Measurements from ENCODE around the gene AFTPH.

The AFTPH gene

GRCh38 chr2:64593035-64593655, 69.0 kb downstream of the AFTPH start:
- DNase-seq, result no peak

- DNase-seq, result peak; percentile 78
Measured at GRCh38 chr2:64594226-64594989, 70.3 kb downstream of the AFTPH start.

GRCh38 chr2:64595397-64596176, 71.5 kb downstream of the AFTPH start:
- peak; percentile 38 for DNase-seq

DNA sequence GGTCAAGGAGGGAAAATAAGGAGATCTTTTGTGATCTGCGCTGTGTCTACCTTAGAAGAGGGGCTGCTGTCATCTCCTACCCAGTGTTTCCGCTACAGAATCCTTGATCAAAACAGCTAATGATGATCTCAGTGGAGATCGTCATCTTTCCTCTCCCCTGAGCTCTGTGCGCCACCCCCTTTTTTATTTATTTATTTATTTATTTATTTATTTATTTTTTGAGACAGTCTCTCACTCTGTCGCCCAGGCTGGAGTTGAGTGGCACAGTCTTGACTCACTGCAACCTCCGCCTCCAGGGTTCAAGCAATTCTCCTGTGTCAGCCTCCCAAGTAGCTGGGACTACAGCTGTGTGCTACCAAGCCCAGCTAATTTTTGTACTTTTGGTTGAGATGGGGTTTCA, 74.1 kb downstream of the AFTPH start:
- DNase-seq, result no peak

- DNase-seq, result no peak
Measured at GRCh38 chr2:64599469-64599868, 75.3 kb downstream of the AFTPH start.

DNA sequence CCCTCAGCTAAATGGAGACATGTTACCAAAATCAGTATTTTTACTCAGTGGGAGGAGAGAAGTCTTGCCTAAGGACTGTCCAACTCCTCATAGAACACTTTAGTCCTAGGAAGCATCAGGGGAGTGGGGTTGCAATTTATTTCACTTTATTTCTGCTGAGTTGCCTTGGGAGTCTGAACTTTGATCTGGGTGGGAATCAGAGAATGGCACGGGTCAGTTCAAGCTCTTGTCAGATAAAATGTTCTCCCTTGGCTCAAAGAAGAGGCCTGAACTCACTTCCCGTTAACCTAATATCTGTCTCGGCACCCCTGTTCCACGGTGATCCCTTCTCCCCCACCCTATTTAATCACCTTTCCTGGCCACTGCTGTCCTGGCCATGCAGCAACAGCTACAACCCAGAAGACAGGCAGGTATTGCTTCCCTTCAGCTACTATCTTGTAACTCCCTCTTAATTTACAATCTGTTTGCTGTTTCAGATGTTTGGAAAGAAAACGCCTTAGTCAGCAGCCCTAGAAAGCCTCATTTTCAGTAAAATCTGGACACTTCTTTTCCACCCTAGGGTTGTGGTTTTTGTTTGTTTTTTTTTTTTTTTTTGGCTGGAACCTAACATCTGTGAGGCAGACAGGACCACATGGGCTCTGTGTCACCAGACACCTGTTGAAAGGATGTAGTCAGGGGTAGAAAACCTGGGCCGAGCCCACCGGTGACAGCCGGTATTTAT, 77.1 kb downstream of the AFTPH start:
- DNase-seq, result no peak

DNA sequence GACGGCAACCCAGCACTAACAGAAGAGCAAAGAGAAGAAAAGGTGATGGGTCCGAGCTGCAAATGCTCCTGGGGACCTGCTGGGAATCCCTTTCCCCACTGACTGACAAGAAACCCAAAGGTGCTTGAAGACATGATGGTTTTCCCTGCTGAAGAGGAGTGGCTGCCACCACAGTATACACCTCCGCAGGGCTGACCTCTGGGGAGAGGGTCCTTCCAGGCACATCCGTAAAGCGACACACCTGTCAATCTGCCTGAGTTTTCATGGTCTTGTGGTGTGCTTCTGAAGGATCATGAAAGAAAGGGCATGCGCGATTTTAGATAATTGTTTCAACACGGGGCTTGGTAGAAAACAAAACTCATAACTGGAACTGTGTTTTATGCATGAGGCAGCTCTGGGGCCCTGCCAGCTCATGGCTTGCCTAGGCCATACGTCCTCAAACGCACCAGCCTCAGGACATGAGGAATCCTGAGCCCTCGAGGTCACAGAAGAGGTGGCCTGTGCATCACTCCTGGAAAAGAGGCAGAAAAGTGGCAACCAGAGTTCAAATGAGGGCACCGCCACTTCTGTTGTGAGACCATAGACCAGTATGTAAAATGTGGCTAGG, 77.8 kb downstream of the AFTPH start:
- DNase-seq, result no peak

DNA sequence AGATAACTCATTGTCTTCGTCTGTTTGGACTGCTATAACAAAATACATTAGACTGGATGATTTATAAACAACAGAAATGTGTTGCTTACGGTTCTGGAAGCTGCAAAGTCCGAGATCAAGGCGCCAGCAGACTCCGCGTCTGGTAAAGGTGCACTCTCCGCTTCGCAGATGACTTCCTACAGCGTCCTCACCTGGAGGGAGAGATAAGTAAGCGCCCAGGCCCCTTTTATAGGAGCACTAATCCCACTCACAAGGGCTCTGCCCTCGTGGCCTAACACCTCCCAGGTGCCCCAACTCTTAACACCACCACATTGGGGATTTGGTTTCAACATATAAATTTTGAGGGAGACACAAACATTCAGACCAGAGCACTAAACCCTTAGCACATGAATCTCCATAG, 78.3 kb downstream of the AFTPH start:
- no peak for DNase-seq

GRCh38 chr2:64604155-64604554, 80.0 kb downstream of the AFTPH start:
- no peak for DNase-seq

- DNase-seq, result peak; percentile 47
Measured at GRCh38 chr2:64605026-64605471, 80.9 kb downstream of the AFTPH start.

DNA sequence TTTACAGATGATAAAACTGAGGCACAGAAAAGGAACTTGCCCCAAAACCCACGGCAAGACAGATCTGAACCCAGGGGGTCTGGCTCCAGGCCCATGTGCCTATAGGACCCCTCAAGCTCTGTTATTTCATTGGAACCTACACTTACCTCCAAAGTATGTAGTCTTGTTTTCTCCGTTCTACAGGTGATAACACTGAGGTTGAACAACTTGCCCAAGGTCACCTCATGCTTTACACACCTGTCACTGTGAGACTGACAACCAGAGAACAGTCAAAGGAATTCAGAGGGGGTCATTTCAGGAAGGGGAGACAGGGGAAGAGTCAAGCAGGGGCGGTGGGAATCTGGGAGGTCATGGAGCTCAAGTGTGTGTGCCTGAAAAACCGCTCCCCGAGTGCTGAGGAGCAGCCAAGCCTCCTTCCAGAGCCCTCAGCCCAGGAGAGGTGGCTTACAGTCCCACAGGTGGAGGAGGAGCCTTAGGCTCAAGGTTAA, 81.9 kb downstream of the AFTPH start:
- no peak for DNase-seq

DNA sequence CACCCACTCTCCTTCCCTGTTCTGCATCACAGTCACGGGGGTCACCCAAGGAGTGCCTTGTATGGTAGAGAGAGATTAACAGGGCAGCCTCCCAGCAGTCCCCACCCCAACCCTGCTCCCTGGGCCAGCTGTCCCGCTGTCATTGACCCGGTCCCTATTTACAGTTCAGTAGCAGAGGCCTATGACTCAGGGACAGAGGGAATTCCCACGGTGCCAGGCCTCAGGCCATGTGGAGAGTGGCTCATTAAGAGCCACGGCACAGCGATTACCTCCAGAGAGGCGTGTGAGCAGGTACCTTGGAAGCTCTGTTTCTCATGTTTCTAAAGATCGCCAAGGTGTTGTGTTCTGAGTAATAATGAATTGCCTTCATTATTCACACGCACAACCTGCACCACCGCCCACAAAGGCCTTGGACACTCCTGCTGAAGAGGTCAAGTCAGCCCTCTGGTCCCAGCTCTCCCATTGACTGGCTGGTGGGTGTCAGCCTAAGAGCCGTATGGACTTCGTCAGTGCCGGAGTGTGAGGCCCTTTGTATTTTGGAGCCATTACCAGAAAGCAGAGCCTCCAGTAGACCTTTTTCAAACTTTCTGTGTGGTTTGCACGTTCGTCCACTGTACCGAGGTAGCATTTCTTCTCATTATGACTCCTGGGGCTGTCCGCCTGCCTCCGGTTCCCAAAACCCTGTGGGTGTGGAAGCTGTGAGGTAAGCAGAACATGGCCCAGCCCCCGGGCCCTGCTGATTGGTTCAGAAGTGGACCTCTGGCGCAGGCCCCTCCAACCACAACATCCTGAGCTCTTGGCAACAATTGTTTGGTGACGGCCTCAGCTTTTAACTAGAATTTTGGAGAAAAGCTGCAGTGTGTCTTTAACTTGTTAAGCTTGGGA, 82.6 kb downstream of the AFTPH start:
- no peak for DNase-seq

GRCh38 chr2:64607381-64608304, 83.5 kb downstream of the AFTPH start:
- DNase-seq, result no peak

GRCh38 chr2:64608867-64609226, 84.7 kb downstream of the AFTPH start:
- no peak for DNase-seq

- DNase-seq, result no peak
Measured at GRCh38 chr2:64609227-64609941, 85.3 kb downstream of the AFTPH start.

DNA sequence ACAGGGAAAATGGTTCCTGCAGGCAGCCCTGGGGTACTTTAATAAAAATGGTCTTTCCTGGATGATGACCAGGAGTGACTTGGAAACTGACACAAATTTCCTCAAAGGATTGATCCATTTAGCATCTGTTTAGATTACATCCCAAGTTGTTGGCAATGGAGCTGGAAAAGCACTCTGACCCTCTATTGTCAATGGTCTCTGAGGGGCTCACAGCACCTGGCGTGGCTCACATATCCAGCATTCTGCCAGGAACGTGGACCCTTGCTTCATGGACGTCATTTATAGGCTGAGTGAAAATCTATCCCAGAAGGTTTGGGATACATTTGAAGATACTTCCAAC, 85.8 kb downstream of the AFTPH start:
- no peak for DNase-seq

DNA sequence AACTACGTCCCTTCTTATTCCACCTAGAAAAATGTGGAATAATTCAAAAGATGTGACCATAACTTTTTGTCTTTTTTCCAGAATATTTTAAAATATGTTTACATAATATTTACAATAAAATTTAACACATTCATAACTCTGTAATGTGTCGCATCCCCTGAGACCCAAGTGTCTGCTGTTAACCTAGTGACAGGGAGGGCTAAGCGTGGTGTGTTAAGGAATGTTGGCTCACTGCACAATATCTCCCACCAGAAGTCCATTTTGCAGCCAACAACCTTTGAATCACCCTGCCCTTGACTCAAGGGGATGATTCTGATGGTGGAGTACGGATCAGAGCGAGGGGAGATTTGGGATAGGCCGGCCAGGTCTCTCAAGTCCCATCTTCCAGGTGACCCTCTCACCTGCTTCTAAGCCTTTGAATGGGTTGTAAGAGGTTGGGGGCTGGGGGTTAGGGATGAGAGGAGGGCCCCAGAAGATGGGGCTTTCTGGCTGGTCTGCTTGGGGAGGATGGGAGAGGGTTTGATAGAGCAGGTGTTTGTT, 86.3 kb downstream of the AFTPH start:
- DNase-seq, result no peak

- no peak for DNase-seq
Measured at GRCh38 chr2:64612575-64613195, 88.6 kb downstream of the AFTPH start.

GRCh38 chr2:64613276-64613675, 89.1 kb downstream of the AFTPH start:
- no peak for DNase-seq
